GM18870 (cell line): Measurements from ENCODE around the gene CCDC187.
"Not testable (repeated sequence)": the region's sequence is repeated elsewhere in the genome, so short reads cannot be mapped to it uniquely, and the experiment has no call there.

Experiments
- ATAC-seq: cut with Tn5 transposase; IDR thresholded peaks from one replicate; pipeline ENCODE4 v1.9.1; 2021; ENCODE audit warnings: moderate library complexity; ENCODE audit not compliant: unreplicated experiment

The CCDC187 gene

GRCh38 chr9:136303825-136304416 is at the start of gene CCDC187:
CCDC187 (minus strand) TSS chr9:136304094; CDS start chr9:136303830, 264 bp downstream.
- ATAC-seq: no peak

DNA sequence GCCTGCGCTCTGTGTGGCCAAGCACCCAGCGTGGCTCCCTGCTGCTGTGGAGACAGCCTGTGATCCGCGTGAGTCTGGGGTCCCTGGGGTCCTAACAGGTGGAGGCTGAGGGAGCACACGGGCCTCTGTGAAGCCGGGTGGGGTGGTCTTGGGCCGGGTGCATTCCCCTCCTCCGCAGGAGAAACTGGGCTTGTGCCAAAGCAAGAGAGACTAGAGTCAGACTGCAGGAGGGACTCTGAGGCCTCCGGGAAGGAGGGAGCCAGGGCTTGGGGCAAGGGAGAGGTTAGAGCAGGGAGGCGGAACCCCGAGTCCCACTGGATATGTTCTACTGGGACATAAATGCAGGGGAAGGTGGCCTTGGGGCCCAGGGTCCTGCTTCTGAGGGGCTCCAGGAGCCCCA is 49.2 kb upstream of the CCDC187 start:
- ATAC-seq: no peak

- no peak for ATAC-seq
These were observed 48.8 kb upstream of the CCDC187 start for GRCh38 chr9:136352682-136353081.

GRCh38 chr9:136351868-136352267 is 48.0 kb upstream of the CCDC187 start:
- ATAC-seq: not testable (repeated sequence)

DNA sequence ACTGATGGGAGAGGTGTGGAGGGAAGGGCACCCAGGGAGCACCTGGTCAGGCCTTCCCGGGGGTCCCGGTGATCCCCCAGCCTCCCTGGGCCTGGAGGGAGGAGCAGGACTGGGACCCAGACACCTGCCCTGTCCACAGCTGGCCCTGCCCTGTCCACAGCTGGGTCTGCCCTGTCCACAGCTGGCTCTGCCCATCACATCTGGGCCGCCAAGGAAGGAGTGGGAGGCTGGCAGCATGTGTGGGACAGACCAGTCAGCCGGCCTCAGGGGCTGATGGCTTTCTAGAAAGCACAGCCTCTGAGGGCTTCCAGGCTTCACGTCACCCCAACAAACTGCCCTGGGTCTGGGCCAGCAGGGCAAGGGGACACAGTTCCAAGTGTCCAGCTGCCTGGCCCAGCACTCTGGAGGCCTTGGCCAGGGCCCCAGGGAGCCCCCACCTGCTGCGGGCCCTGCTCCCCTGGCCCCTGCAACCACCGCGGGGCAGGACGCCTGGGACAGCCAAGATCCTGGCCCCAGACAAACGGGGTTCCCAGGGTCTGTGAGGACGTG is 47.4 kb upstream of the CCDC187 start:
- ATAC-seq: no peak

GRCh38 chr9:136349546-136349945 is 45.7 kb upstream of the CCDC187 start:
- no peak for ATAC-seq

DNA sequence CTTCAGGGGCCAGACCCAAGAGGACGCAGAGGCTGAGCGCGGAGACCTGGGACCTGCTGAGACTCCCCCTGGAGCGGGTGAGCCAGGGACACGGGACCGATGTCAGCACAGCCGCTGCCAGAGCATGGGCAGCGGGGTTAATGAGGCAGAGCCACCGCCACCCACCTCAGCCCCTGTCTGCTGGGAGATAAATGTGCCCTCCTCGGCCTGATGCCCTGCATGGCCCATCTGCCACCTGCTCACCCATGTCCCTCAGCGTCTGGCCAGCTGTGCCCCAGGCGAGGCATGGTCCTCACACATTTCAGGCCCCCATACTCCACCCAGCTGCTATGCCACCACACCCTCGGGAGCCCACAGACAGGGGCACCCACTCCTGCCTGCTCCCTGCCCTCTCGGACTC is 44.8 kb upstream of the CCDC187 start:
- ATAC-seq: no peak

DNA sequence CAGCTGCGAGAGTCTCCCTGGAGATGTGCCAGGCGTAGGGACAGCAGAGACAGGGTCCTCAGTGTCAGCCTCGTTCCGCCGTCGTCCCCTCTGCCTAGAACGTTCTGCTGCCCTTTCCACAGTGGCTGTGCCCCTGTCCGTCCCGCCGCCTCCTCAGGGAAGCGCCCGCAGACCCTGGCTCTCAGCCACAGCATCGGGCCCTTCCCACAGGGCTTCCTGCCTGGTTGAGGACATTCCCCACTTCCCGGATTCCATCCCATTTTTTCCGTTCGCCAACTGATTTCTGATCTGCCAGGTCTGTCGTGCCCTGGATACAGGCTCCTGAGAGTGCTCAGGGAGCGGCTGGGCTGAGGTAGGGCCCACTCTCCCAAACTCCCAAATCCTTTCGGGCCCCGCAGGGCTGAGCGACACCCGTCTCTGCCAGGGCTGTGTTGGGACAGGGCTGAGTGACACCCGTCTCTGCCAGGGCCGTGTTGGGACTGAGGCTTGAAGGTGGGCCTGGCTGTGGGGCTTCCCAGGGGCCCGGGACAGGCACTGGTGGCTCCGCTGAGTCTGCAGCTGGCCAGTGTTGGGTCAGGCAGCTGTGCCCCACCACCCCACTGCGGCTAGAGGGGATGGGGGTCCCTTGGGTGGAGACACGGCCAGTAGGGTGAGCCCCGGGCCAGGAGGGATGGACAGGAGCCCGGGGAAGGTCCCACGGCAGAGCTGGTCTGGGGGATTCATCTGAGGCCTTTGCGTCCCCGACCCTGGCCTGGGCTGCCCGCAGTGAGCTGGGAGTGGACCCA is 43.8 kb upstream of the CCDC187 start:
- no peak for ATAC-seq

GRCh38 chr9:136346927-136347465 is 43.1 kb upstream of the CCDC187 start:
- no peak for ATAC-seq

GRCh38 chr9:136346157-136346481 is 42.2 kb upstream of the CCDC187 start:
- no peak for ATAC-seq

- no peak for ATAC-seq
These were observed 41.6 kb upstream of the CCDC187 start for GRCh38 chr9:136345281-136346156.

DNA sequence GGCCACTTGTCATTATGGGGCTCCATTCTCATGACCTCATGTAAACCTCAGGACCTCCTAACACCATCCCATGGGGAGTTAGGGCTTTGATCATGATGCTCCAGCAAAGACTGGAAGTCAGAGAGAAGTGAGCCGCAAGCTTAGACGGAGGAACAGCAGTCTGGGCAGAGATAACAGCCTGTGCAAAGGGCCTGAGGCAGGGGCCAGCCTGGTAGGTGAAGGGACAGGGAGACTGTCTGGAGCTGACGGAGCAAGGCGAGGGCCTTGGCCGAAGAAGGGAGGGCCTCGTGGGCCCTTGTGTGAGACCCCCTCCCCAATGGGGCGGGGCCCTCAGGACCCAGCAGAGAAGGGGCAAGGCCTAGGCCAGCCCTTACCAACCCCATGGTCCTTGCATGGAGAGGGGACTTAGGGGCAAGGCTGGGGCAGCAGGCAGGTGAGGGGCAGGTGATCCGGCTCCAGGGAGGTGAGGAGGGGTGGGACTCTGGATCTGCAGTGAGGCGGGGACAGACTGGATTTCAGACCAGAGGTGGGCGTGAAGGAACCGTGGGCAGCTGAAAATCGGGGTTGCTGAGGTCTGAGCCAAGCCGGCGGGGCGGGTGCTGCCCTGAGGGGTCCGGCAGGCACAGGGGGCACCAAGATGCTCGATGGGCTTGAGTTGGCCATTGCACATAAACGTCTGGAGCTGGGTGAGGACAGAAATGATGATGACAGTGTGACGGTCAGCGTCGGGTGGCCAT is 40.8 kb upstream of the CCDC187 start:
- no peak for ATAC-seq

DNA sequence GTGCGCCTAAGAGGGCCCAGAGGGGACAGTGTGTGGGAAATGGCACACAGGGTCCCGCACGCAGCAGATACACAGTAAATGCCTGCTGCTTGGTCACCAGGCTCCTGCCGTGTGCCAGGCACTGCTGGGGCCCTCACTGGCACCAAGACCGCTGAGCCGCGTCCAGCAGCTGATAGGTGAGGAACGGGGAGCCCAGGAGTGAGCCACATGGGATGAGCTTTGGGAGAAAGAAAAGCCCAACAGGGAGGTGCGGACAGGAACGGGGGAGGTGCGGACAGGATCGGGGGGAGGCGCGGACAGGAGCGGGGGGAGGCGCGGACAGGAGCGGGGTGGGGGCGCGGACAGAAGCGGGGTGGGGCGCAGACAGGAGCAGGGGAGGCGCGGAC is 40.0 kb upstream of the CCDC187 start:
- no peak for ATAC-seq

- ATAC-seq: no peak
These were observed 39.4 kb upstream of the CCDC187 start for GRCh38 chr9:136343121-136343883.

DNA sequence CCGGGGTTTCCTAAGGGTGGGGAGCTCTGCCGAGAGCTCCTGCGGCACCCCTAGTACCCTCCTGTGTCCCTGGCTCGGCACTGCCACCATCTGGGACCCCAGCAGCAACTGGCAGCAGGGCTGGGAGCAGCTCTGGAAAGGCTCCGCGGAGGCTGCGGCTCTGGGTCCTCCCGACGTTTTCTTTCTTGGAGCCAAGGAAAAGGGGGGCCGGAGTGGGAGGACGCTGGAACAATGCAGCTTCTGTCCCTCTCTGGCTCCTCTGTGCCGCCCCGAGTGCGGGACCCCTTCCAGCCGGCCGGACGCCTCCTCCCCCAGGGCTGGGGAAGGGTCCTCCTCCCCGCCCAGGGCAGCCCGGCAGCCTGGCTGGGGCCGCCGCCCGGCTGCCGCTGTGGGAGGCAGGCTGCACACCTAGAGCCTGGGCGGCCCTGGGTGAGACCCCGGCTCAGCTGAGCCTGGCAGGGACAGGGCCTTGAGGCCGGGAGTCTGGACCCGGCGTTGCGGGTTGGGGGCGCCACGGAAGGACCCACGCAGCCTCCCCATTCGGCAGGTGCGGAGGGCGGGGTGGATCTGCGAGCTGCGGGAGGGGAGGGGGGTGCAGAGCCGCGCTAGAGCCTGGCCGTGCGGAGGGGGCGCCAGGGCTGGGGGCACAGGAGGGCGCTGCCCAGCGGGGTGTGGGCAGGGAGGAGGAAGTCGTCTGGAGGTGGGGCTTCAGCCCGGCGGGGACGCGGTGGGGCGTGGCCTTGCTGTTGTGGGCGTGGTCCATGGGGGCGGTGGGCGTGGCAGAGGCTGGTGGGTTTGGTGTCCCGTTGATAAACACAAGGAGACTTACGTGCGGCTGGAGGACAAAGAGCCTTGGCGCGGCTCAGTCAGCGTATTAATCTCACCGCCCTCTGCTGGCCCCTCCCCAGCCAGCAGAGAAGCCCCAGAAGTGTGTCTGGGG is 38.6 kb upstream of the CCDC187 start:
- ATAC-seq: no peak

DNA sequence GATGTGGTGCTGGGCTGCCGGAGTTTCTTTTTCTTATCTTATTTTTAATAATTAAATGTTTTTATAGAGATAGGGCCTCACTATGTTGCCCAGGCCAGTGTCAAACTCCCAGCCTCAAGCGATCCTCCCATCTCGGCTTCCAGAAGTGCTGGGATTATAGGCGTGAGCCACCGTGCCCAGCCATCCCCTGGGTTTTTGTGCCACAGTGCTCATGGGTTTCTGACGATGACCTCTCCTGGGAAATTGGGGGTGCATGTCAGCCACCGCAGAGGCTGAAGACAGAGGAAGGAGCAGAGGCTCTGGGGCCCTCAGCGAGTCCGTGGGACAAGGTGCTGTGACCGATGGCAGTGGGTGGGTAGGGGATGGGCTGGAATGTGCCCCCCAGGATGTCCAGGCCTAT is 37.9 kb upstream of the CCDC187 start:
- no peak for ATAC-seq

DNA sequence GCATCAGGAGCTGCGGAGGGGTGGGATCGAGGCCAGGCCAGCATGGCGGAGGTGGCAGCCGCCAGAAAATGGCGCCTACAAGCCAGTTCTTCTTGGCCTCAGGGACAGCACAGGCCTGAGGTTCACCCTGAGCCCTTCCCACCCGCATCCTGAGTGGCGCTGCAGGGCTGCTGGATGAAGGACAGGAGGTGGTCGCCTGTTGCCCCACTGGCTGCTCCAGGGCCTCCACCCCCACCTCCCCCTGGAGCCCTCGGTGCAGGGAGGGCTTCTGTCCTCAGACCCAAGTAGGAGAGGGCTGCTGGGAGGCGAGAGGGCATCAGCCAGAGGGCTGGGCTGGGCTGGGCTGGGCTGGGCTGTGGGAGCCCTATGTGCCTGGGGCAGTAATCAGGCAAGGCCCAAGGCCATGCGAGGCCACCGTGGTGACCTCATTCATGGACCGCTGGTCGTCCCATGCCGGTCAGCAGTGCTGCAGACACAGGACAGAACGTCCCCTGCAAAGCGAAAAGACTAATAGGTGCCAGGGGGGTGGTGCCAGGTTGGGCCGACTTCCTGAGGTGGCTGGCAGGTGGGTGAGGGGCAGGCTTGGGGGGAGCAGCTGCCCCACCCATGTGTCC is 37.3 kb upstream of the CCDC187 start:
- ATAC-seq: no peak

DNA sequence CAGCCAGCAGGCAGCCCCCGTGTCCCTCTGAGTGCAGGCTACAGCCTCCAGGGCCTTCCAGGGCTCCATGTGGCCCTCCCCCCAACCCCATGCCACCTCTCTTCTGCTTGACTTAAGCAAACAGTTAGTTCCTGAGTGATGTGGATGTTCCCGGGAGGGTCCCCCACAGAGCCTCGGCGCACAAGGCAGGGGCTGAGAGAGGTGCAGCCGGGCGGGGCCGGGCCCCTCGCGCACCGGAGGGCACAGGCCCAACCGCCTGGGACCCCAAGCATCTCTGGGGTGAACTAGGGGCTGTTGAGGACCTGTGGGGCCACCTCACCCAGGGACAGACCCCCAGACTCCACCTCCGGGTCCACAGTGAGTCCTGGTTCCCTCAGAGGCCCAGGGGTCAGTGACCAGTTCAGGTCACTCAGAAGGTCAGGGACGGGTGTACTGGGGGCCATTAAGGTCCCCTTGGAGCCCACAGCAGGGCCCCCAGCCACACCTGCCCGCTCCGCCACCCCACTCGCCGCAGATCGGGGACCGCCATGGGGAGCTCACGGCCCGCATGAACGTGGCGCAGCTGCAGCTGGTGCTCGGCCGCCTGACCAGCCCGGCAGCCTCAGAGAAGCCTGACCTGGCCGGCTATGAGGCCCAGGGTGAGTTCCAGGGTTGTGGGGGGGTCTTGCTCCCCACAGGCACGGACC is 36.6 kb upstream of the CCDC187 start:
- ATAC-seq: no peak
